K562 (cell line): ENCODE measurements around the gene BRD4. TPM values are rescaled to one million over a fixed set of nuclear protein-coding genes. Genes with fewer than 3 reads are reported as not detected.

ENCODE experiments used
- ATAC-seq: fragments of 200-7000 bp; cut with Tn5 transposase; 3 replicates; pipeline ENCODE4 v1.9.1; 2020; ENCODE audit warnings: moderate library complexity
- Bru-seq: library from RNA; stranded (reverse); fragments of 400-500 nt; gene quantifications from one replicate; lab custom pipeline; 2021; lab: Mats Ljungman, UMichigan
- BruChase-seq, 2 experiments: library from RNA; stranded (reverse); fragments of 400-500 nt; gene quantifications; one replicate each; lab custom pipeline; 2021; lab: Mats Ljungman, UMichigan
- BruUV-seq: library from RNA; stranded (reverse); fragments of 400-500 nt; replicated peaks from 2 replicates; lab custom pipeline; 2021; lab: Mats Ljungman, UMichigan
- CTCF ChIA-PET: fragments of 300-600 bp; formaldehyde crosslinking; extraction: SDS; loops from one replicate; lab custom pipeline; 2021; ENCODE audit warnings: low intra/inter-chr PET ratio; lab: Yijun Ruan, JAX
- POLR2A ChIA-PET: fragments of 300-600, 350-650 bp; sonication (Branson Sonifier 250); formaldehyde crosslinking; extraction: SDS; loops from one replicate; lab custom pipeline; 2021; ENCODE audit warnings: antibody characterized with exemption, inconsistent platforms; lab: Yijun Ruan, JAX
- DNase-seq, 4 experiments: peaks; one replicate each; pipeline versions ENCODE4 v3.0.0 to v3.0.0-alpha.2; 2011 to 2018; ENCODE audit warnings: low spot score in 3 of 4, mixed read lengths in 3 of 4; ENCODE audit errors: extremely low read depth in 1 of 4
- FAIRE-seq: peaks from 2 replicates; lab custom pipeline; 2011; peaks lifted over from hg19 to GRCh38; lab: Jason Lieb, UNC
- H2AFZ ChIP-seq: 2 replicates; pipeline ENCODE4 v1.6.0; 2011; ENCODE audit warnings: low read depth, low read length, control low read depth, inconsistent platforms
- H3K27ac ChIP-seq: fragments of 200-600 bp; 3 replicates; pipeline ENCODE4 v1.8.0; 2011; ENCODE audit warnings: low read depth, mild to moderate bottlenecking, control low read depth, inconsistent platforms, low read length, moderate library complexity, mixed read lengths; ENCODE audit errors: extremely low read depth
- H3K27me3 ChIP-seq, 2 experiments: fragments of 300-600 bp in 1 of 2; 2 replicates in 1 of 2; 3 replicates in 1 of 2; pipeline versions ENCODE4 v1.6.0 to v1.8.0; 2011; ENCODE audit warnings: inconsistent platforms in 2 of 2, low read length in 2 of 2, mild to moderate bottlenecking in 1 of 2, mixed read lengths in 1 of 2, moderate library complexity in 1 of 2; ENCODE audit not compliant: control insufficient read depth in 2 of 2, insufficient read depth in 2 of 2
- H3K36me3 ChIP-seq: fragments of 300-600 bp; 3 replicates; pipeline ENCODE4 v1.8.0; 2011; ENCODE audit warnings: mild to moderate bottlenecking, low read length, inconsistent platforms; ENCODE audit not compliant: control insufficient read depth, insufficient read depth
- H3K4me1 ChIP-seq, 2 experiments: fragments of 200-600 bp in 1 of 2; replicated peaks in 1 of 2; 2 replicates in 1 of 2; 3 replicates in 1 of 2; pipeline versions ENCODE4 v1.5.1 to v1.8.0; 2011; ENCODE audit warnings: inconsistent platforms in 2 of 2, low read length in 2 of 2, mild to moderate bottlenecking in 1 of 2, mixed read lengths in 1 of 2, moderate library complexity in 1 of 2; ENCODE audit not compliant: control insufficient read depth in 2 of 2, insufficient read depth in 2 of 2
- H3K4me2 ChIP-seq: 2 replicates; pipeline ENCODE4 v1.6.1; 2011; ENCODE audit warnings: low read length, control low read depth, inconsistent platforms, mixed read lengths; ENCODE audit not compliant: insufficient read depth
- H3K4me3 ChIP-seq: fragments of 200-600 bp; sonication (generic), shearing (Covaris generic); 2 replicates; pipeline ENCODE4 v1.5.1; 2016; ENCODE audit warnings: control low read depth, inconsistent platforms
- H3K79me2 ChIP-seq: fragments of 200-600 bp; 3 replicates; pipeline ENCODE4 v1.8.0; 2011; ENCODE audit warnings: low read length, inconsistent platforms; ENCODE audit not compliant: control insufficient read depth, insufficient read depth
- H3K9ac ChIP-seq, 2 experiments: 2 replicates each; pipeline versions ENCODE4 v1.6.0 to v1.6.1; 2011; ENCODE audit warnings: low read depth in 2 of 2, low read length in 2 of 2, control low read depth in 1 of 2, inconsistent platforms in 1 of 2, mild to moderate bottlenecking in 1 of 2, mixed read lengths in 1 of 2; ENCODE audit not compliant: insufficient read depth in 1 of 2
- H3K9me1 ChIP-seq: one replicate; pipeline ENCODE4 v1.6.0; 2011; ENCODE audit warnings: inconsistent platforms, mild to moderate bottlenecking, low read length, moderate library complexity; ENCODE audit not compliant: control insufficient read depth, insufficient read depth
- H3K9me3 ChIP-seq: replicated peaks from 2 replicates; pipeline ENCODE4 v1.5.1; 2011; ENCODE audit warnings: low read depth, low read length, inconsistent platforms; ENCODE audit not compliant: control insufficient read depth, insufficient read depth
- H4K20me1 ChIP-seq: replicated peaks from 2 replicates; pipeline ENCODE4 v1.6.1; 2011; ENCODE audit warnings: low read length, inconsistent platforms, mixed read lengths; ENCODE audit not compliant: control insufficient read depth, insufficient read depth
- BDP1 ChIP-seq: IDR thresholded peaks from 3 replicates; pipeline ENCODE4 v1.6.1; 2011; ENCODE audit not compliant: insufficient read length, insufficient read depth
- CBFA2T3 ChIP-seq: fragments of 450-650 bp; IDR thresholded peaks from 2 replicates; pipeline ENCODE4 v1.6.1; 2017
- RUNX1 ChIP-seq: sonication (generic); IDR thresholded peaks from 2 replicates; pipeline ENCODE4 v1.6.1; 2016; ENCODE audit warnings: antibody characterized with exemption, low read depth
- ZBTB11 ChIP-seq, 3 experiments: fragments of 200-800 bp in 1 of 3; fragments of 250-450 bp in 1 of 3; fragments of 450-650 bp in 1 of 3; sonication (Bioruptor Pico) in 1 of 3; sonication (Bioruptor generic) in 1 of 3; formaldehyde crosslinking in 1 of 3; IDR thresholded peaks; 2 replicates each; pipeline versions ENCODE4 v1.6.1 to v1.8.0; 2016 to 2022; ENCODE audit warnings: mild to moderate bottlenecking in 2 of 3, missing genetic modification characterization in 2 of 3, missing compliant biosample characterization in 1 of 3, moderate library complexity in 1 of 3
- ZBTB7A ChIP-seq: IDR thresholded peaks from 2 replicates; pipeline ENCODE4 v1.6.1; 2011; ENCODE audit warnings: low read depth, mild to moderate bottlenecking, low read length, moderate library complexity, borderline replicate concordance; ENCODE audit not compliant: control insufficient read depth
- ZNF766 ChIP-seq: fragments of 200-800 bp; sonication (Bioruptor generic); conservative IDR thresholded peaks from 2 replicates; pipeline ENCODE4 v1.6.1; 2016; ENCODE audit warnings: missing genetic modification characterization, missing compliant biosample characterization
- WGBS: fragments of 100-300 bp; shearing (Covaris generic); methylation state at CpG from one replicate; pipeline ENCODE4 v1.1.6; 2016; ENCODE audit warnings: low coverage, mixed read lengths; ENCODE audit not compliant: insufficient coverage; ENCODE audit errors: missing lambda C conversion rate; 5-methylcytosine and 5-hydroxymethylcytosine counted together
- in situ Hi-C: fragments of 300-500 bp; cut with MboI; formaldehyde crosslinking; loops from 4 replicates; pipeline ENCODE4 v1.15.0; 2018; ENCODE audit warnings: inconsistent platforms, mixed read lengths
- intact Hi-C: fragments of 100-400 bp; cut with micrococcal nuclease; formaldehyde crosslinking; loops from 2 replicates; pipeline ENCODE4 v1.14.2; 2022
- long read RNA-seq, 3 experiments: library from polyadenylated mRNA in 2 of 3; library from RNA in 1 of 3; unstranded in 2 of 3; stranded (forward) in 1 of 3; transcript quantifications; one replicate each; pipeline ENCODE4 v2.0.0, GENCODE V29; 2019 to 2022
- polyA minus RNA-seq, 3 experiments: library from RNA; depleted of rRNA, polyadenylated mRNA; stranded (reverse); fragments of >200 nt; gene quantifications; 2 replicates each; pipeline ENCODE4 v1.2.3, GENCODE V29; 2011
- polyA plus RNA-seq, 8 experiments: library from polyadenylated mRNA; depleted of rRNA in 4 of 8; stranded (reverse) in 5 of 8; unstranded in 3 of 8; fragments of >200 nt; fragmentation: Nextera tagmentation in 2 of 8; fragmentation: Illumina TruSeq in 1 of 8; extraction: Ambion mirVana in 2 of 8; extraction: Trizol in 1 of 8; gene quantifications; 2 replicates each; pipeline versions ENCODE4 v1.2.1 to v1.2.3, GENCODE V29; 2011 to 2014; ENCODE audit warnings: inconsistent platforms in 1 of 8, missing spikeins in 1 of 8
- total RNA-seq, 7 experiments: library from RNA; depleted of rRNA in 6 of 7; stranded (reverse); fragments of >200 nt in 6 of 7; fragmentation: Illumina TruSeq in 2 of 7; extraction: Trizol in 2 of 7; gene quantifications; 2 replicates each; pipeline versions ENCODE4 v1.2.1 to v1.2.3, GENCODE V29; 2011 to 2021; ENCODE audit warnings: low replicate concordance in 1 of 7
- TF ChIP-seq, protein P1 (sequence below): fragments of 250-450 bp; sonication (Bioruptor Pico); IDR thresholded peaks from 2 replicates; pipeline ENCODE4 v1.8.0; 2022; ENCODE audit warnings: inconsistent platforms, mild to moderate bottlenecking, moderate library complexity, borderline replicate concordance
- TF ChIP-seq, protein P2 (sequence below): fragments of 450-650 bp; IDR thresholded peaks from 2 replicates; pipeline ENCODE4 v1.6.1; 2016; ENCODE audit warnings: antibody characterized with exemption

The BRD4 gene
- total RNA-seq (2011; cell fraction: chromatin; rRNA removed; ENCODE audit: low replicate concordance) = 157 and 305 TPM in 2 replicates
- total RNA-seq (2011; cell fraction: nucleolus; rRNA removed) = 129 and 134 TPM in 2 replicates
- total RNA-seq (2011; cell fraction: nucleoplasm; rRNA removed) = 133 and 164 TPM in 2 replicates
- total RNA-seq (2014; rRNA removed) (15.6 and 24.0 TPM in 2 replicates), total RNA-seq (2014; rRNA removed; fragmentation: Illumina TruSeq; extraction: Trizol) (11.3 and 13.0 TPM in 2 replicates), total RNA-seq (2015; rRNA removed; fragmentation: Illumina TruSeq; extraction: Trizol) (16.1 and 18.2 TPM in 2 replicates), total RNA-seq (2021) (93.7 and 105 TPM in 2 replicates), polyA plus RNA-seq (2011; rRNA removed) (8.9 and 11.0 TPM in 2 replicates), polyA plus RNA-seq (2014; fragmentation: Illumina TruSeq; extraction: Trizol) (35.3 and 43.4 TPM in 2 replicates), polyA plus RNA-seq (2014; fragmentation: Nextera tagmentation; extraction: Ambion mirVana) (1 to 10 TPM; 1.8 to 5.4 TPM), polyA plus RNA-seq (2014; rRNA removed) (23.3 and 24.3 TPM in 2 replicates), polyA minus RNA-seq (2011; rRNA and poly(A)+ RNA removed) (14.6 and 17.9 TPM in 2 replicates), Bru-seq, nascent RNA (percentile 88 among the genes with signal in this experiment), BruChase-seq, experiment 1, labeled RNA remaining after a 2-hour chase (percentile 89 among the genes with signal in this experiment), BruChase-seq, experiment 2, labeled RNA remaining after a 6-hour chase (percentile 91 among the genes with signal in this experiment)
- polyA plus RNA-seq (2011; cell fraction: cytosol; rRNA removed) = 5.8 and 8.4 TPM in 2 replicates
- polyA plus RNA-seq (2011; cell fraction: nucleus; rRNA removed) = 36.9 and 48.9 TPM in 2 replicates
- polyA plus RNA-seq (2012) = 61.3 and 74.1 TPM in 2 replicates
- polyA minus RNA-seq (2011; cell fraction: cytosol; rRNA and poly(A)+ RNA removed) = 36.5 and 50.1 TPM in 2 replicates
- polyA minus RNA-seq (2011; cell fraction: nucleus; rRNA and poly(A)+ RNA removed) = 35.0 and 50.0 TPM in 2 replicates
- long read RNA-seq, experiment 1, transcript BRD4-206 (2 exons, 408 nt) = major isoform, 26 of 269 reads
- long read RNA-seq, experiment 1, partial matches to known transcripts = 179 of 269 reads
- long read RNA-seq, experiment 1, other reads (novel, unspliced or antisense) = 62 of 269 reads
- long read RNA-seq, experiment 2, partial matches to known transcripts = 22 of 50 reads
- long read RNA-seq, experiment 2, other reads (novel, unspliced or antisense) = 28 of 50 reads
- long read RNA-seq, experiment 3, partial matches to known transcripts = 14 of 18 reads
- long read RNA-seq, experiment 3, other reads (novel, unspliced or antisense) = 4 of 18 reads

DNA sequence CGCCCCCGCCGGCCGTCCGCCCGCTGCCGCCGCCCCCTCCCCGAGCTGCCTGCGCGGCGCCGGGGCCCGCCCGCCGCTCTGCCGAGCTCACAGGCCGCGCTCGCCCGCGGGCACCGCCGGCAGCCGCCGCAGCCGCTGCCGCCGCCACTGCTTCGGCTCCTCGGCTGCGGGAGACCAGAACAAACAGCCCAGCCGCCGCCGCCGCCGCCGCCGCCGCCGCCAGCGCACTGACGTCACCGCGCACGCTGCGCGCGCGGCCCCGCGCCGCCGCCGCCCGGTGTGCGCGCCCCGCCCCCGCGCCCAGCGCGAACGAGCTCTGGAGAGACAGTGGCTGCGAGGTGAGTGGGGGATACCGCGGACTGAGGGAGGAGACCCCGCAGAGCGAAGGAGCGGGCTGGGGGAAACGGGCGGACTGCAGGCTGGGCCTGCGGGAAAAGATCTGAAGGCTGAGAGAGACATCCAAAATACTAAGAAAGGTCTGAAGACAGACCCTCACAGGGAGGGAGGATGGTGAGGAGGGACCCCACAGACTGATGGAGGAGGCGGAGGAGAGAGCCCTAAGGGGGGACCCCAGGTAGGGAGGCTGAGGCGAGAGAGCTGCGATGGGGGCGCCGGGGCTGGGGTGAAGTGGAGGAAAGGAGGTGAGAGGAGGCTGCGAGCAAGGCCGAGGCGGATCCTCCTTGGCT, at the start of gene BRD4:
Gene BRD4, minus strand, starts transcription at position 229 of the 686 bp plus-strand sequence. CDS start 59,440 bp downstream, outside the sequence.
- Histone ChIP-seq H4K20me1 (peaks cover 37% of the 10 kb centered on the region), H2AFZ (peak within 1 kb of the TSS; percentile 95), H3K4me2 (peak within 1 kb of the TSS; percentile 94), H3K4me3 (peak within 1 kb of the TSS; percentile 99), H3K27me3 (no peaks in the 10 kb centered on the region), H3K27ac (peak within 1 kb of the TSS; percentile 94), H3K4me1 (peaks cover 26 to 29% of the 10 kb centered on the region in 2 experiments; a peak in 4 of 5 replicates), H3K9me1 (no peaks in the 10 kb centered on the region), H3K36me3 (peaks cover 4% of the 10 kb centered on the region; the same call in 2 of the 3 replicates), H3K79me2 (peaks cover 56% of the 10 kb centered on the region), H3K9ac (peak within 1 kb of the TSS; percentile 85 to 100), H3K9me3 (no peaks in the 10 kb centered on the region)
- WGBS = 2% methylated on average over 27 of the region's 81 CpGs
- ChIA-PET CTCF (no interaction called here), POLR2A (interaction anchor here (0.6 to 1.1 kb wide), 4 partner anchors 15 to 86 kb away, joined by 3 to 4 read pairs (median 3); partner anchors contain the start of gene AKAP8L)
- no TSS peak for BruUV-seq
- FAIRE-seq = no peak
- DNase-seq = peak; percentile 80 to 92 (median 90)
- peak; percentile 53 for ATAC-seq
- intact Hi-C loops = no loop called here
- in situ Hi-C loops = no loop called here
- TF ChIP-seq CBFA2T3 (no peak), BDP1 (no peak), RUNX1 (no peak), ZBTB7A (peak; percentile 53; the same call in 1 of the 2 replicates), ZBTB11 (CRISPR knock-in tag; IDR thresholded peaks at IDR 0.05) (peak in 1 of 3 experiments; percentile 47; a peak in 1 of 6 replicates), ZNF766 (peak; percentile 80)
- TF ChIP-seq, protein P1, sequence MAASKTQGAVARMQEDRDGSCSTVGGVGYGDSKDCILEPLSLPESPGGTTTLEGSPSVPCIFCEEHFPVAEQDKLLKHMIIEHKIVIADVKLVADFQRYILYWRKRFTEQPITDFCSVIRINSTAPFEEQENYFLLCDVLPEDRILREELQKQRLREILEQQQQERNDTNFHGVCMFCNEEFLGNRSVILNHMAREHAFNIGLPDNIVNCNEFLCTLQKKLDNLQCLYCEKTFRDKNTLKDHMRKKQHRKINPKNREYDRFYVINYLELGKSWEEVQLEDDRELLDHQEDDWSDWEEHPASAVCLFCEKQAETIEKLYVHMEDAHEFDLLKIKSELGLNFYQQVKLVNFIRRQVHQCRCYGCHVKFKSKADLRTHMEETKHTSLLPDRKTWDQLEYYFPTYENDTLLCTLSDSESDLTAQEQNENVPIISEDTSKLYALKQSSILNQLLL (CRISPR knock-in tag) = no peak
- TF ChIP-seq, protein P2, sequence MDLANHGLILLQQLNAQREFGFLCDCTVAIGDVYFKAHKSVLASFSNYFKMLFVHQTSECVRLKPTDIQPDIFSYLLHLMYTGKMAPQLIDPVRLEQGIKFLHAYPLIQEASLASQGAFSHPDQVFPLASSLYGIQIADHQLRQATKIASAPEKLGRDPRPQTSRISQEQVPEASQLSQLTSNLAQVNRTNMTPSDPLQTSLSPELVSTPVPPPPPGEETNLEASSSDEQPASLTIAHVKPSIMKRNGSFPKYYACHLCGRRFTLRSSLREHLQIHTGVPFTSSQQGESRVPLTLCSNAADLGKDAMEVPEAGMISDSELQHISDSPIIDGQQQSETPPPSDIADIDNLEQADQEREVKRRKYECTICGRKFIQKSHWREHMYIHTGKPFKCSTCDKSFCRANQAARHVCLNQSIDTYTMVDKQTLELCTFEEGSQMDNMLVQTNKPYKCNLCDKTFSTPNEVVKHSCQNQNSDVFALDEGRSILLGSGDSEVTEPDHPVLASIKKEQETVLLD = no peak
